SK-N-MC (cell line): ENCODE results near the gene LIMK2.

ENCODE experiments used
- EZH2 ChIP-seq: fragments of 200-600 bp; sonication (generic); IDR thresholded peaks from one replicate; pipeline ENCODE4 v1.6.1; 2017; ENCODE audit warnings: antibody characterized with exemption
- POLR2AphosphoS5 ChIP-seq: IDR thresholded peaks from 2 replicates; pipeline ENCODE4 v1.6.1; 2012; ENCODE audit warnings: mild to moderate bottlenecking, low read depth, low read length, borderline replicate concordance

DNA sequence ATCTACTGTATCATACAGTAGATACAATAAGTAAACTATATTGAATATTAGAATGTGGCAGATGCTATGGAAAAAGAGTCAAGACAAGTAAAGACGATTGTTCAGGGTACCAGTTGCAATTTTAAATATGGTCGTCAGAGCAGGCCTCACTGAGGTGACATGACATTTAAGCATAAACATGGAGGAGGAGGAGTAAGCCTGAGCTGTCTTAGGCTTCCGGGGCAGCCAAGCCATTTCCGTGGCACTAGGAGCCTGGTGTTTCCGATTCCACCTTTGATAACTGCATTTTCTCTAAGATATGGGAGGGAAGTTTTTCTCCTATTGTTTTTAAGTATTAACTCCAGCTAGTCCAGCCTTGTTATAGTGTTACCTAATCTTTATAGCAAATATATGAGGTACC, 65.6 kb downstream of the LIMK2 start:
- TF ChIP-seq EZH2 (no peak), POLR2AphosphoS5 (no peak)
